DMS153 (cell line): ENCODE data around the gene STAT5A.
"Not testable (repeated sequence)": the region's sequence is repeated elsewhere in the genome, so short reads cannot be mapped to it uniquely, and the experiment has no call there.

Experiments used
- DNase-seq: peaks from one replicate; lab custom pipeline; 2025; lab: John Stamatoyannopoulos, UW

The STAT5A gene

GRCh38 chr17:42287977-42288802 lies at the start of gene STAT5A:
TSS of gene STAT5A (plus strand) at chr17:42288498. CDS start at chr17:42289412, 914 bp downstream.
- peak; percentile 47 for DNase-seq

- DNase-seq, result not testable (repeated sequence)
These were observed 48.7 kb upstream of the STAT5A start for GRCh38 chr17:42239576-42239975.

GRCh38 chr17:42240201-42240600 lies 48.1 kb upstream of the STAT5A start:
- DNase-seq, result no peak

GRCh38 chr17:42240863-42241262 lies 47.4 kb upstream of the STAT5A start:
- DNase-seq, result not testable (repeated sequence)

GRCh38 chr17:42241871-42242270 lies 46.4 kb upstream of the STAT5A start:
- DNase-seq, result no peak

GRCh38 chr17:42243493-42243982 lies 44.8 kb upstream of the STAT5A start:
- no peak for DNase-seq

- not testable (repeated sequence) for DNase-seq
These were observed 44.2 kb upstream of the STAT5A start for GRCh38 chr17:42244116-42244515.

GRCh38 chr17:42245183-42245582 lies 43.1 kb upstream of the STAT5A start:
- not testable (repeated sequence) for DNase-seq

GRCh38 chr17:42246515-42246914 lies 41.8 kb upstream of the STAT5A start:
- no peak for DNase-seq

GRCh38 chr17:42247734-42248133 lies 40.6 kb upstream of the STAT5A start:
- no peak for DNase-seq

GRCh38 chr17:42248351-42249179 lies 39.7 kb upstream of the STAT5A start:
- peak; percentile 52 for DNase-seq

- DNase-seq, result no peak
These were observed 38.4 kb upstream of the STAT5A start for GRCh38 chr17:42249681-42250446.

- DNase-seq, result no peak
These were observed 37.2 kb upstream of the STAT5A start for GRCh38 chr17:42251115-42251514.

GRCh38 chr17:42252597-42253550 lies 35.4 kb upstream of the STAT5A start:
- DNase-seq, result no peak

GRCh38 chr17:42253578-42253977 lies 34.7 kb upstream of the STAT5A start:
- no peak for DNase-seq

- no peak for DNase-seq
These were observed 32.9 kb upstream of the STAT5A start for GRCh38 chr17:42255445-42255844.

GRCh38 chr17:42260318-42260717 lies 28.0 kb upstream of the STAT5A start:
- no peak for DNase-seq

GRCh38 chr17:42264366-42264765 lies 23.9 kb upstream of the STAT5A start:
- DNase-seq, result not testable (repeated sequence)

- DNase-seq, result no peak
These were observed 21.8 kb upstream of the STAT5A start for GRCh38 chr17:42266462-42266861.

GRCh38 chr17:42266918-42267766 lies 21.2 kb upstream of the STAT5A start:
- DNase-seq, result no peak
